ENCODE results near the gene LYZL6. TPM values are rescaled to one million over a fixed set of nuclear protein-coding genes. Genes with fewer than 3 reads are reported as not detected.
"Not testable (repeated sequence)": the region's sequence is repeated elsewhere in the genome, so short reads cannot be mapped to it uniquely, and the experiment has no call there.

Gene LYZL6
- total RNA-seq, 1 donor from 2014 or later, result not detected

GRCh38 chr17:35914354-35914753, 29.2 kb downstream of the LYZL6 start:
- DNase-seq (ENCODE audit: low spot score), result no peak
- intact Hi-C loops (cut with DNase I), result no loop called here

DNA sequence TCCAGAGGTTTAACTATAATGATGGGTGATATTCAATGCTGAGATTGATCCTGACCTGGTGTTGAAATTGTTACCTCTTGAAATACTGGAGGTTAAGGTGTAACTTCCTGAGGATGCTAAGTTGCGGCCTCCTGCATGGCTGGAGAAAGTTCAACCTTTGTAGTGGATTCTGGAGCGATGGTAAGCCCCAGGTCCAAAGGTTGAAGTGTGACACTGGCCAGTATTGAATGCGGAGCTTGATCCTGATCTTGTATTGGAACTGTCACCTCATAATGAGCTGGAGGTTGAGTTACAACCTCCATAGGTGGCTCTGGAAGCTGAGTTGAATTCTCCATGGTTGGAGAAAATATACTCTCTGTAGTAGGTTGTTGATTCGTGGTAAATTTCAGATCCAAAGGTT, 29.9 kb downstream of the LYZL6 start:
- intact Hi-C loops (cut with DNase I), result no loop called here
- DNase-seq (ENCODE audit: low spot score), result no peak
- no peak for ATAC-seq

More at GRCh38 chr17:35914354-35914753, 29.2 kb downstream of the LYZL6 start:
- ATAC-seq, result no peak

- intact Hi-C loops (cut with DNase I), result no loop called here
- ATAC-seq (no peak), DNase-seq (ENCODE audit: low spot score) (no peak)
Observed at GRCh38 chr17:35912942-35913341, 30.6 kb downstream of the LYZL6 start.

- ATAC-seq (no peak), DNase-seq (ENCODE audit: low spot score) (no peak)
- intact Hi-C loops (cut with DNase I), result no loop called here
Observed at GRCh38 chr17:35912339-35912912, 31.1 kb downstream of the LYZL6 start.

DNA sequence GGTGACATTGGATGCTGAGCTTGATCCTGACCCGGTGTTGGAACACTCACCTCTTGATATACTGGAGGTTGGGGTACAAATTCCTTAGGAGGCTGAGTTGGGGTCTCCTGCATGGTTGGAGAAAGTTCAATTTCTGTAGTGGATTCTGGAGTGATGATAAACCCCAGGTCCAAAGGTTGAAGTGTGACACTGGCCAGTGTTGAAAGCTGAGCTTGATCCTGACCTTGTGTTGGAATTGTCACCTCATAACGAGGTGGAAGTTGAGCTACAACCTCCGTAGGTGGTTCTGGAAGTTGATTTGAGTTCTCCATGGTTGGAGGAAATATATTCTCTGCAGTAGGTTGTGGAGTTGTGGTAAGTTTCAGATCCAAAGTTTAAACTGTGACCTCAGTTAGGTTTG, 34.1 kb downstream of the LYZL6 start:
- intact Hi-C loops (cut with DNase I), result no loop called here
- ATAC-seq, result no peak

GRCh38 chr17:35907691-35908090, 35.8 kb downstream of the LYZL6 start:
- ATAC-seq (no peak), DNase-seq (ENCODE audit: low spot score) (no peak)
- intact Hi-C loops (cut with DNase I), result no loop called here

More for the DNA sequence above, 34.1 kb downstream of the LYZL6 start:
- DNase-seq (ENCODE audit: low spot score), result no peak

- DNase-seq (ENCODE audit: low spot score) (no peak), ATAC-seq (no peak)
- intact Hi-C loops (cut with DNase I), result no loop called here
Observed at GRCh38 chr17:35906926-35907637, 36.4 kb downstream of the LYZL6 start.

DNA sequence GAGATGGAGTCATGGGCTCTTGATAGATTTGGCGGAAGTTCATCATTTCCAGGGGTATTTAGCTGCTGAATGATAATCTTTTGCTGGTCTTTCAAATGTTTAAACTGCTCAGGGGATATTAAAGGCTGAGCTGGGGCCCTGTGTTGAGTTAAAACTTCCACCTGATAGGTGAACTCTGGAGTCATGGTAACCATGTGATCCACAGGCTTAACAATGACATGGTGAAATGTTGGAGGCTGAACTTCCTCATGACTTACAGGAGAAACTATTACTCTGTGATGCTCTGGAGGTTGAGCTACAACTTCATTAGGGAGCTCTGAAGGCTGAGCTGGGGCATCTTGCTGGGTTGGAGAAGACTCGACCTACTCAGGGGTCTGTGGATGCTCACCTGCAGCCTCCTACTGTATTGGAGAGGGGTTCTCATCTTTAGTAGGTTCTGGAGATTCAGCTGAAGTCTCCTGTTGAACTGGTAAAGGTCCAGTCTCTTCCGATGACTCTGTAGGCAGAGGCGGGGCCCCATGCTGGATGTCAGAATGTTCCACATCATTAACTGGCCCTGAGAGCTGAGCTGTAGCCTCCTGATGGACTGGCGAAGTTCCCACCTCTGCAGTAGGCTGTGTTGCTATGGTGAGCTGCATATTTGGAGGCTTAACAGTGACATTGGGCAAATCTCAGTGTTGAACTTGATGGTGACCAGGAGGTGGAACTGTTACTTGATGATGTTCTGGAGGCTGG, 37.2 kb downstream of the LYZL6 start:
- DNase-seq (ENCODE audit: low spot score) (no peak), ATAC-seq (no peak)
- intact Hi-C loops (cut with DNase I), result no loop called here

- intact Hi-C loops (cut with DNase I), result no loop called here
- DNase-seq (ENCODE audit: low spot score) (no peak), ATAC-seq (no peak)
Observed at GRCh38 chr17:35903451-35903850, 40.1 kb downstream of the LYZL6 start.

DNA sequence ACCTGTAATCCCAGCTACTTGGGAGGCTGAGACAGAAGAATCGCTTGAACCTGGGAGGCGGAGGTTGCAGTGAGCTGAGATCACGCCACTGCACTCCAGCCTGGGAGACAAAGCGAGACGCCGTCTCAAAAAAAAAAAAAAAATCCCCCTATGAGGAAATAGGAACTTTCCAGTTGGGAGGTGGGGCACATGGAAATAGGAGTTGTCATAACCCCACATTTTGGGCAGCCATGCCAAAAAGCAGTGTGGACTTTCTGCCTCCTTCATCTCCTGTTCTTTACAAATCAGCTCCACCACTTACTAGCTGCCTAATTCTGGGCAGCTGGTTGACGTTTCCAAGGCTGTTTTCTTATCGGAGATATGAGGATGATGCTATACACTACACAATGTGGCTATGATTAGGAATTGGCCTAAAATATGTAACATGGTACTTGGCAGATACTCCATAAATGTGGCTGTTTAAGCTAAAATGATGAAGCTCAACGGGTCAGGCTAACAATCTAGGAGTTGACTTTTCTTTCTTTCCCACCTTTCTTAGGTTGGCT, 41.8 kb downstream of the LYZL6 start:
- DNase-seq (ENCODE audit: low spot score) (no peak), ATAC-seq (no peak)
- intact Hi-C loops (cut with DNase I), result no loop called here

DNA sequence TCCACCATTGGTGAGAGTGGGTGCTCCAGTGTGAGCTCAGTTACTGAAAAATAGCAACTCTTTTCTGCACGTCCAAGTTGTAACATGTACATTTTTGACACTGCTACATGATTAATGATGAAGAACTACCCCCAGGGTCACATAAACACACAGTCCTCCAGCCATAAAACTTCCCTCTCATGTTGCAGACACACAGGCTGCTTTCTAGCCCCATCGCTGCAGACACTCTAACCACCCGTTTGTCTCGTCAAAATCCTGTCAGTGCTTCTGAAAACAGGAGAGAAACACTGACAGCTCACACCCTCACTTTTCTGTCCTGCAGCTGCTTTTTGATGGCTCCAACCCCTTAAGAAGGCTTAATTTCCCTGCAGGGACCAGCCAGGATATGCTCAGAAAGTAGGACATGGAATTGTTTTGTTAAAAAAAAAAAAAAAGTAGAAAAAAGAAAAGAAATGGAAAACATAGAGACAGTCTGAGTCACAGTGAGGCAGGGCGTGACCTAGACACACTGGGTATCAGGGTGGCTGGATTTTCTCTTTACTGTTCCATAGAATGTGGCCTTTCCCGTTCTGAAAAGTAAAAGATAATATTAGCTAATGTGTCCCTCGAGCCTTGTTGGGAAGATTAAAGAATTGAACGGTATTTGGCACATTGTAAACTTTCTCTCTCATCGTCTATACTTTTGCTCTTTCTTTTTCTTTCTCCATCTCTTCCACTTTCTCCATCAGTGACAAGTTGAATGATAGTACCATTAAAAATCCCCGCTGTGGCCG, 42.6 kb downstream of the LYZL6 start:
- ATAC-seq (no peak), DNase-seq (ENCODE audit: low spot score) (no peak)
- intact Hi-C loops (cut with DNase I), result no loop called here

- ATAC-seq, result no peak
- intact Hi-C loops (cut with DNase I), result no loop called here
- DNase-seq (ENCODE audit: low spot score), result no peak
Observed at GRCh38 chr17:35900280-35900679, 43.2 kb downstream of the LYZL6 start.

- ATAC-seq, result no peak
- DNase-seq (ENCODE audit: low spot score), result no peak
- intact Hi-C loops (cut with DNase I), result loop anchor here (5.0 kb wide), 1 partner anchor 1246 kb away; no protein-coding TSS in a partner anchor
Observed at GRCh38 chr17:35898283-35899070, 45.0 kb downstream of the LYZL6 start.

- ATAC-seq; DNase-seq (ENCODE audit: low spot score): not testable (repeated sequence)
- intact Hi-C loops (cut with DNase I), result loop anchor here (5.0 kb wide), 1 partner anchor 1245 kb away; no protein-coding TSS in a partner anchor
Observed at GRCh38 chr17:35897772-35898171, 45.7 kb downstream of the LYZL6 start.

- ATAC-seq, result peak; percentile 42
- no peak for DNase-seq (ENCODE audit: low spot score)
- intact Hi-C loops (cut with DNase I), result loop anchor here (5.0 kb wide), 1 partner anchor 1244 kb away; no protein-coding TSS in a partner anchor
Observed at GRCh38 chr17:35895636-35896587, 47.6 kb downstream of the LYZL6 start.

DNA sequence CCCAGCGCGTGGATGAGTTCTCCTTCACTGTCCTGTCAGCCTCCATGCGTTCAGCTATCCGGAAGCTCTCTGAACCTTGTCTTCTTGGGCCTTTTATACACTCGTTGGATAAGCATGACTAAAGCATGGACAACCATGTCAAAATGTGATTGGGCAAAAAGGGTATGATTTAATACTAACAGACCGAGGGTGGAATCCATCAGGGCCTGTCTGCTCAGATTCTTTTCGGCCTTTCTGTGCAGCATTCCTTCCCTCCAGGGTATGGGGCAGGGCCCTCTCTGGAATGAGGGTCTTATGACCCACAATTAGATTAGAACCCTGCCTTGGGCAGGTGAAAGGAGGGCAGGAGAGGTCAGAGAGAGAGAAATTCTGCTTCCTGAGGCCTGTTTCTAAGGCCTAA, 49.3 kb downstream of the LYZL6 start:
- intact Hi-C loops (cut with DNase I), result no loop called here
- DNase-seq (ENCODE audit: low spot score) (no peak), ATAC-seq (no peak)

DNA sequence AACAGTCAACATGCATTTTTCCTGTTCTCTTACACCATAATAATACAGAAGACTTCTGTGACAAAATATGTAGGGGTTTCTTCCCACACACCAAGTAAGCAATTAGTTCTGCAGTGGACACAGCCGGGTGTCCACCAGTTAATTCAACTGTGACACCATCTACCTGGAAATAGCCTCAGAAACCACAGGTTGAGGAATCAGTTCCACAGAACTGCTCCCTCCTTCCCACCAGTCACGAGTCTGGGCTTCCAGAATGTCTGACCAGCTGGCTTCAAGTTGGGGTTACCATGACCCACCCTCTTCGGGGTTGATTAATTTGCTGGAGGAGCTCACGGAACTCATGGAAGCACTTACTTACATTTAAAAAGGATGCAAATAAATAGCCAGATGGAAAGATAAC, 49.8 kb downstream of the LYZL6 start:
- no peak for ATAC-seq
- no peak for DNase-seq (ENCODE audit: low spot score)
- intact Hi-C loops (cut with DNase I), result no loop called here

Data from sciatic nerve (tissue), 2 donors.